IMR-90 (cell line): ENCODE measurements around the gene YPEL1. TPM values are rescaled to one million over a fixed set of nuclear protein-coding genes. Genes with fewer than 3 reads are reported as not detected.

ENCODE experiments used
- ATAC-seq: fragments of 200-7000 bp; cut with Tn5 transposase; 2 replicates; pipeline ENCODE4 v1.9.1; 2020; ENCODE audit warnings: low read depth, mild to moderate bottlenecking, moderate library complexity
- BruUV-seq: library from RNA; stranded (reverse); fragments of 400-500 nt; replicated peaks from 2 replicates; lab custom pipeline; 2021; lab: Mats Ljungman, UMichigan
- CTCF ChIA-PET: fragments of 300-600 bp; formaldehyde crosslinking; extraction: SDS; loops from one replicate; lab custom pipeline; 2021; ENCODE audit warnings: antibody characterized with exemption; lab: Yijun Ruan, JAX
- POLR2A ChIA-PET: fragments of 300-600 bp; sonication (Branson Sonifier 250); formaldehyde crosslinking; loops from one replicate; lab custom pipeline; 2022; ENCODE audit warnings: antibody characterized with exemption; ENCODE audit not compliant: unreplicated experiment; lab: Charles Lee
- DNase-seq: peaks from one replicate; pipeline ENCODE4 v3.0.0; 2013
- H2AFZ ChIP-seq: replicated peaks from 2 replicates; pipeline ENCODE3; 2013; ENCODE audit warnings: low read length, mild to moderate bottlenecking; ENCODE audit not compliant: poor library complexity
- H2AK5ac ChIP-seq: 2 replicates; pipeline ENCODE4 v1.6.1; 2013; ENCODE audit warnings: low read depth, low read length, inconsistent platforms
- H2AK9ac ChIP-seq: replicated peaks from 2 replicates; pipeline ENCODE3; 2013; ENCODE audit warnings: mild to moderate bottlenecking, low read depth, low read length, moderate library complexity; ENCODE audit not compliant: poor library complexity
- H2BK120ac ChIP-seq: 2 replicates; pipeline ENCODE4 v1.6.1; 2013; ENCODE audit warnings: low read depth, low read length, inconsistent platforms
- H2BK15ac ChIP-seq: 3 replicates; pipeline ENCODE4 v1.6.1; 2013; ENCODE audit warnings: low read depth, low read length, inconsistent platforms
- H2BK20ac ChIP-seq: 2 replicates; pipeline ENCODE4 v1.6.1; 2013; ENCODE audit warnings: low read depth, mild to moderate bottlenecking, inconsistent platforms, low read length, moderate library complexity
- H2BK5ac ChIP-seq: 2 replicates; pipeline ENCODE4 v1.6.1; 2013; ENCODE audit warnings: mild to moderate bottlenecking, low read depth, low read length, inconsistent platforms; ENCODE audit not compliant: poor library complexity, severe bottlenecking
- H3K14ac ChIP-seq: replicated peaks from 2 replicates; pipeline ENCODE4 v1.6.1; 2013; ENCODE audit warnings: low read depth, low read length, inconsistent platforms
- H3K18ac ChIP-seq: 2 replicates; pipeline ENCODE4 v1.6.1; 2013; ENCODE audit warnings: low read depth, low read length, control low read depth
- H3K23ac ChIP-seq: 2 replicates; pipeline ENCODE4 v1.6.1; 2013; ENCODE audit warnings: low read depth, low read length, inconsistent platforms
- H3K27ac ChIP-seq: 2 replicates; pipeline ENCODE4 v1.5.1; 2013; ENCODE audit warnings: mild to moderate bottlenecking, control low read depth, low read length; ENCODE audit not compliant: insufficient read depth
- H3K27me3 ChIP-seq: 2 replicates; pipeline ENCODE4 v1.6.1; 2013; ENCODE audit warnings: low read length; ENCODE audit not compliant: control insufficient read depth, insufficient read depth
- H3K36me3 ChIP-seq: 2 replicates; pipeline ENCODE4 v1.6.1; 2013; ENCODE audit warnings: low read length, mixed read lengths; ENCODE audit not compliant: control insufficient read depth, insufficient read depth
- H3K4ac ChIP-seq: 2 replicates; pipeline ENCODE4 v1.6.1; 2013; ENCODE audit warnings: low read depth, low read length, inconsistent platforms
- H3K4me1 ChIP-seq: 2 replicates; pipeline ENCODE4 v1.6.1; 2013; ENCODE audit warnings: low read length, mixed read lengths; ENCODE audit not compliant: control insufficient read depth, insufficient read depth
- H3K4me2 ChIP-seq: 2 replicates; pipeline ENCODE4 v1.6.1; 2013; ENCODE audit warnings: low read depth, mild to moderate bottlenecking, control low read depth, low read length, moderate library complexity
- H3K4me3 ChIP-seq: 2 replicates; pipeline ENCODE4 v1.5.1; 2013; ENCODE audit warnings: low read depth, mild to moderate bottlenecking, control low read depth, low read length, moderate library complexity; ENCODE audit not compliant: insufficient read depth
- H3K56ac ChIP-seq: 2 replicates; pipeline ENCODE4 v1.6.1; 2013; ENCODE audit warnings: low read length, inconsistent platforms; ENCODE audit not compliant: insufficient read depth; ENCODE audit errors: extremely low read depth
- H3K79me1 ChIP-seq, 2 experiments: 2 replicates each; pipeline ENCODE4 v1.6.1; 2013; ENCODE audit warnings: low read length in 2 of 2, inconsistent platforms in 1 of 2, low read depth in 1 of 2
- H3K9ac ChIP-seq: 2 replicates; pipeline ENCODE4 v1.6.1; 2013; ENCODE audit warnings: low read depth, low read length, control low read depth
- H3K9me1 ChIP-seq: 2 replicates; pipeline ENCODE4 v1.6.1; 2013; ENCODE audit warnings: low read length, inconsistent platforms; ENCODE audit not compliant: insufficient read depth
- H3K9me3 ChIP-seq: 2 replicates; pipeline ENCODE4 v1.6.1; 2013; ENCODE audit warnings: low read length; ENCODE audit not compliant: control insufficient read depth, insufficient read depth
- H4K20me1 ChIP-seq: 2 replicates; pipeline ENCODE4 v1.6.1; 2013; ENCODE audit warnings: low read length, inconsistent platforms; ENCODE audit not compliant: insufficient read depth
- H4K5ac ChIP-seq: 2 replicates; pipeline ENCODE4 v1.6.1; 2013; ENCODE audit warnings: mild to moderate bottlenecking, low read depth, low read length, control low read depth
- H4K8ac ChIP-seq, 2 experiments: 2 replicates each; pipeline ENCODE4 v1.6.1; 2013; ENCODE audit warnings: low read depth in 2 of 2, low read length in 2 of 2, control low read depth in 1 of 2, inconsistent platforms in 1 of 2
- H4K91ac ChIP-seq: 2 replicates; pipeline ENCODE4 v1.6.1; 2013; ENCODE audit warnings: low read depth, low read length, inconsistent platforms; ENCODE audit not compliant: insufficient read depth
- BHLHE40 ChIP-seq: fragments of 150-350 bp; IDR thresholded peaks from 2 replicates; pipeline ENCODE4 v1.6.1; 2016; ENCODE audit warnings: mild to moderate bottlenecking, low read depth, low read length
- CEBPB ChIP-seq: IDR thresholded peaks from 2 replicates; pipeline ENCODE4 v1.6.1; 2012; ENCODE audit warnings: low read depth, low read length, improper control_type of control experiment
- CHD1 ChIP-seq: IDR thresholded peaks from 2 replicates; pipeline ENCODE4 v1.6.1; 2012; ENCODE audit warnings: low read depth, low read length, improper control_type of control experiment
- CTCF ChIP-seq: conservative IDR thresholded peaks from 2 replicates; pipeline ENCODE4 v1.5.1; 2012; ENCODE audit warnings: mild to moderate bottlenecking, low read depth, low read length, improper control_type of control experiment
- ELK1 ChIP-seq: fragments of 150-350 bp; IDR thresholded peaks from 2 replicates; pipeline ENCODE4 v1.6.1; 2016; ENCODE audit warnings: low read depth, mild to moderate bottlenecking, low read length, moderate library complexity, borderline replicate concordance
- FOS ChIP-seq: fragments of 150-350 bp; IDR thresholded peaks from 2 replicates; pipeline ENCODE4 v1.6.1; 2016; ENCODE audit warnings: low read depth, low read length
- MAFK ChIP-seq: IDR thresholded peaks from 2 replicates; pipeline ENCODE4 v1.6.1; 2012; ENCODE audit warnings: low read depth, low read length, improper control_type of control experiment
- MAZ ChIP-seq: IDR thresholded peaks from 2 replicates; pipeline ENCODE4 v1.6.1; 2012; ENCODE audit warnings: low read depth, mild to moderate bottlenecking, low read length, improper control_type of control experiment, moderate library complexity, borderline replicate concordance
- MXI1 ChIP-seq: IDR thresholded peaks from 2 replicates; pipeline ENCODE4 v1.6.1; 2012; ENCODE audit warnings: low read depth, mild to moderate bottlenecking, low read length, moderate library complexity, borderline replicate concordance
- NFE2L2 ChIP-seq: fragments of 150-350 bp; IDR thresholded peaks from 2 replicates; pipeline ENCODE4 v1.6.1; 2016; ENCODE audit warnings: low read depth, mild to moderate bottlenecking, low read length
- POLR2A ChIP-seq: IDR thresholded peaks from 2 replicates; pipeline ENCODE4 v1.6.1; 2012; ENCODE audit warnings: mild to moderate bottlenecking, low read depth, low read length
- RAD21 ChIP-seq: IDR thresholded peaks from 2 replicates; pipeline ENCODE4 v1.6.1; 2012; ENCODE audit warnings: low read length, improper control_type of control experiment
- RCOR1 ChIP-seq: IDR thresholded peaks from 2 replicates; pipeline ENCODE4 v1.6.1; 2012; ENCODE audit warnings: mild to moderate bottlenecking, low read length, improper control_type of control experiment; ENCODE audit not compliant: insufficient replicate concordance
- RFX5 ChIP-seq: IDR thresholded peaks from 2 replicates; pipeline ENCODE4 v1.8.0; 2012; ENCODE audit warnings: low read depth, mild to moderate bottlenecking, low read length, moderate library complexity
- SMC3 ChIP-seq: fragments of 150-350 bp; IDR thresholded peaks from 2 replicates; pipeline ENCODE4 v1.6.1; 2016; ENCODE audit warnings: low read depth, mild to moderate bottlenecking, antibody characterized with exemption, low read length, moderate library complexity
- USF2 ChIP-seq: fragments of 150-350 bp; IDR thresholded peaks from 2 replicates; pipeline ENCODE4 v1.6.1; 2017; ENCODE audit warnings: mild to moderate bottlenecking, antibody characterized with exemption, low read length, low read depth
- WGBS, 2 experiments: methylation state at CpG; one replicate each; pipeline versions ENCODE4 v1.1.5 to v1.1.7; 2013; ENCODE audit warnings: missing lambda C conversion rate in 2 of 2; ENCODE audit not compliant: insufficient read length in 1 of 2; ENCODE audit errors: extremely low coverage in 2 of 2; 5-methylcytosine and 5-hydroxymethylcytosine counted together
- dilution Hi-C: fragments of 300-500 bp; cut with HindIII; formaldehyde crosslinking; loops from one replicate; pipeline ENCODE4 v1.14.3; 2018; ENCODE audit warnings: low sequenced_read_pairs; ENCODE audit not compliant: unreplicated experiment
- in situ Hi-C: fragments of 300-500 bp; cut with MboI; formaldehyde crosslinking; loops from 3 replicates; pipeline ENCODE4 v1.14.3; 2019; ENCODE audit warnings: low sequenced_read_pairs, inconsistent platforms, mixed read lengths
- intact Hi-C: fragments of 100-400 bp; cut with micrococcal nuclease; formaldehyde crosslinking; loops from 2 replicates; pipeline ENCODE4 v1.10.0; 2022
- polyA plus RNA-seq, 3 experiments: library from polyadenylated mRNA; depleted of rRNA; stranded (reverse); fragments of >200 nt; gene quantifications; 2 replicates each; pipeline ENCODE4 v1.2.3, GENCODE V29; 2012; ENCODE audit warnings: low replicate concordance in 1 of 3
- total RNA-seq: library from RNA; depleted of rRNA; stranded (reverse); fragments of >200 nt; gene quantifications from 2 replicates; pipeline ENCODE4 v1.2.3, GENCODE V29; 2012

The YPEL1 gene
- total and polyA plus RNA-seq, 2 of the 4 experiments (the other 2 are of a cell fraction) = 0.72 to 1.3 TPM

- Histone ChIP-seq H3K18ac (no peak overlapping the region), H2AFZ (no peak overlapping the region), H2BK5ac (no peak overlapping the region), H2BK20ac (no peak overlapping the region), H4K91ac (no peak overlapping the region), H4K8ac (no peak overlapping the region), H3K23ac (no peak overlapping the region), H2BK15ac (no peak overlapping the region), H2AK9ac (no peak overlapping the region), H3K56ac (no peak overlapping the region), H3K4me3 (no peak overlapping the region), H3K27ac (no peak overlapping the region), H3K36me3 (peaks cover 29% of the 10 kb centered on the region), H3K4me1 (peaks cover 16% of the 10 kb centered on the region), H3K9ac (no peak overlapping the region), H3K4me2 (no peak overlapping the region), H3K4ac (no peak overlapping the region), H4K20me1 (peaks cover 22% of the 10 kb centered on the region), H3K9me3 (no peaks in the 10 kb centered on the region), H4K5ac (no peak overlapping the region), H3K9me1 (peaks cover 26% of the 10 kb centered on the region), H3K27me3 (no peaks in the 10 kb centered on the region), H3K79me1 (peaks cover 0 to 15% of the 10 kb centered on the region in 2 experiments; a peak in 1 of 4 replicates), H3K14ac (no peak overlapping the region), H2BK120ac (no peak overlapping the region), H2AK5ac (no peak overlapping the region)
- DNase-seq (no peak), ATAC-seq (no peak)
- no TSS peak for BruUV-seq
- dilution Hi-C loops (no loop called here), in situ Hi-C loops (no loop called here), intact Hi-C loops (no loop called here)
- ChIA-PET CTCF (interaction anchor here (1.3 kb wide), 1 partner anchor 237 kb away, joined by 5 read pairs; no protein-coding TSS in a partner anchor), POLR2A (no interaction called here)
- WGBS, 2 experiments = no CpG with 5 or more reads among the region's 7 CpGs
- TF ChIP-seq ELK1 = no peak
- TF ChIP-seq CEBPB = no peak
- TF ChIP-seq BHLHE40 = no peak
- no peak for TF ChIP-seq CTCF
- no peak for TF ChIP-seq NFE2L2
- TF ChIP-seq CHD1 = no peak
- no peak for TF ChIP-seq FOS
- no peak for TF ChIP-seq MAZ
- TF ChIP-seq MAFK = no peak
- TF ChIP-seq RCOR1 = no peak
- TF ChIP-seq SMC3 = no peak
- TF ChIP-seq RFX5 = no peak
- TF ChIP-seq POLR2A = no peak
- TF ChIP-seq MXI1 = no peak
- no peak for TF ChIP-seq USF2
- TF ChIP-seq RAD21 = no peak
Observed at GRCh38 chr22:21701384-21701971, 34.1 kb downstream of the YPEL1 start.
